Tibial artery (tissue), 4 donors: ENCODE measurements around the gene TBC1D19.
"Not testable (repeated sequence)": the region's sequence is repeated elsewhere in the genome, so short reads cannot be mapped to it uniquely, and the experiment has no call there.

Experiments
- DNase-seq, 2 donors: peaks; one replicate each; pipeline ENCODE4 v3.0.0-alpha.2; 2019
- H3K27ac ChIP-seq, 2 donors: fragments of 200-600 bp; sonication (generic) in 1 of 2; 1 replicate in 1 of 2; 2 replicates in 1 of 2; pipeline ENCODE4 v1.5.1; 2018 to 2019; ENCODE audit warnings: mild to moderate bottlenecking in 1 of 2
- H3K27me3 ChIP-seq, 2 donors: fragments of 200-600 bp; sonication (generic) in 1 of 2; one replicate each; pipeline versions ENCODE4 v1.5.1 to v1.6.0; 2016 to 2019
- H3K36me3 ChIP-seq, 3 donors: fragments of 200-600 bp; sonication (generic) in 2 of 3; one replicate each; pipeline ENCODE4 v1.5.1; 2016 to 2019; ENCODE audit warnings: mild to moderate bottlenecking in 2 of 3
- H3K4me1 ChIP-seq, 4 donors: fragments of 200-600 bp; sonication (generic) in 2 of 4; 1 replicate in 3 of 4; 2 replicates in 1 of 4; pipeline ENCODE4 v1.5.1; 2016 to 2019
- H3K4me3 ChIP-seq, 2 donors: fragments of 200-600 bp; sonication (generic) in 1 of 2; 1 replicate in 1 of 2; 2 replicates in 1 of 2; pipeline ENCODE4 v1.5.1; 2018 to 2019; ENCODE audit warnings: mild to moderate bottlenecking in 2 of 2
- H3K9me3 ChIP-seq, 3 donors: fragments of 200-600 bp; sonication (generic) in 1 of 3; one replicate each; pipeline ENCODE4 v1.5.1; 2016 to 2019
- CTCF ChIP-seq, 2 experiments: fragments of 200-600 bp in 1 of 2; fragments of 450-650 bp in 1 of 2; IDR thresholded peaks; one replicate each; pipeline ENCODE4 v1.5.1; 2017 to 2019; ENCODE audit warnings: antibody characterized with exemption in 2 of 2, mild to moderate bottlenecking in 1 of 2, moderate library complexity in 1 of 2
- intact Hi-C: fragments of 100-400 bp; cut with DNase I; formaldehyde crosslinking; loops from one replicate; pipeline ENCODE4 v1.15.0; 2023; ENCODE audit warnings: low total_unique reads

The TBC1D19 gene

GRCh38 chr4:26583865-26584652, at the start of gene TBC1D19:
TBC1D19 (plus strand) TSS chr4:26584084; CDS start chr4:26584194, 110 bp downstream.
- intact Hi-C loops, result no loop called here
- H3K9me3 ChIP-seq, result no peaks in the 10 kb centered on the region
- H3K36me3 ChIP-seq, result no peaks in the 10 kb centered on the region
- H3K27me3 ChIP-seq, result no peaks in the 10 kb centered on the region
- peaks cover 0 to 13% (median 7%) of the 10 kb centered on the region in 4 donors for H3K4me1 ChIP-seq
- peak within 1 kb of the TSS; percentile 67 to 73 for H3K27ac ChIP-seq
- peak; percentile 88 to 91 for DNase-seq
- peak within 1 kb of the TSS; percentile 72 to 80 for H3K4me3 ChIP-seq
- TF ChIP-seq CTCF (IDR thresholded peaks at IDR 0.05), result no peak

GRCh38 chr4:26542991-26543390, 40.9 kb upstream of the TBC1D19 start:
- no peak for TF ChIP-seq CTCF (IDR thresholded peaks at IDR 0.05)
- DNase-seq, result no peak
- H3K36me3 ChIP-seq, result no peaks in the 10 kb centered on the region
- H3K27ac ChIP-seq, result no peak overlapping the region
- no peaks in the 10 kb centered on the region for H3K27me3 ChIP-seq
- no peak overlapping the region for H3K4me3 ChIP-seq
- intact Hi-C loops, result no loop called here
- peaks cover 0 to 5% (median 0%) of the 10 kb centered on the region in 3 donors for H3K9me3 ChIP-seq
- no peaks in the 10 kb centered on the region for H3K4me1 ChIP-seq

GRCh38 chr4:26544421-26544820, 39.5 kb upstream of the TBC1D19 start:
- intact Hi-C loops, result no loop called here
- no peaks in the 10 kb centered on the region for H3K36me3 ChIP-seq
- DNase-seq, result no peak
- H3K27me3 ChIP-seq, result no peaks in the 10 kb centered on the region
- H3K9me3 ChIP-seq, result peaks cover 0 to 5% (median 0%) of the 10 kb centered on the region in 3 donors
- no peak overlapping the region for H3K27ac ChIP-seq
- no peaks in the 10 kb centered on the region for H3K4me1 ChIP-seq
- no peak overlapping the region for H3K4me3 ChIP-seq
- TF ChIP-seq CTCF (IDR thresholded peaks at IDR 0.05), result no peak

- H3K9me3 ChIP-seq, H3K36me3 ChIP-seq, intact Hi-C loops, DNase-seq, H3K4me1 ChIP-seq, H3K4me3 ChIP-seq, H3K27me3 ChIP-seq, H3K27ac ChIP-seq: not testable (repeated sequence)
These were observed 35.5 kb upstream of the TBC1D19 start for GRCh38 chr4:26548379-26548778.

- no peak overlapping the region for H3K4me3 ChIP-seq
- H3K4me1 ChIP-seq, result no peaks in the 10 kb centered on the region
- no peaks in the 10 kb centered on the region for H3K36me3 ChIP-seq
- no peak for TF ChIP-seq CTCF (IDR thresholded peaks at IDR 0.05)
- H3K27me3 ChIP-seq, result peaks cover 0 to 5% of the 10 kb centered on the region in 2 donors
- no peaks in the 10 kb centered on the region for H3K9me3 ChIP-seq
- no peak overlapping the region for H3K27ac ChIP-seq
- intact Hi-C loops, result no loop called here
- no peak for DNase-seq
These were observed 26.7 kb upstream of the TBC1D19 start for GRCh38 chr4:26557164-26557563.

- intact Hi-C loops, result no loop called here
- Histone ChIP-seq H3K36me3 (no peaks in the 10 kb centered on the region), H3K4me3 (no peak overlapping the region), H3K9me3 (no peaks in the 10 kb centered on the region), H3K27me3 (peaks cover 0 to 5% of the 10 kb centered on the region in 2 donors), H3K4me1 (no peaks in the 10 kb centered on the region), H3K27ac (no peak overlapping the region)
- no peak for DNase-seq
- no peak for TF ChIP-seq CTCF (IDR thresholded peaks at IDR 0.05)
These were observed 25.6 kb upstream of the TBC1D19 start for GRCh38 chr4:26558166-26558895.
